Measurements from ENCODE around the gene TJP1. TPM values are rescaled to one million over a fixed set of nuclear protein-coding genes. Genes with fewer than 3 reads are reported as not detected.
A peak's percentile ranks its signal among the peaks of the same experiment; 100 is the strongest.

Gene TJP1
- total and polyA plus RNA-seq, 2 of the 8 experiments (the other 6 are each of a cell fraction or from before 2014, with no cell fraction given) = 46.3 to 138 TPM

- Histone ChIP-seq H3K4ac (replicated peaks; ENCODE audit: insufficient read length, low read depth, low read length) (peak overlapping the region; percentile 36), H3K23ac (ENCODE audit: insufficient read length) (no peak overlapping the region), H4K5ac (ENCODE audit: insufficient read length, low read depth, low read length) (no peak overlapping the region), H3K14ac (ENCODE audit: insufficient read length) (no peak overlapping the region), H2BK12ac (ENCODE audit: low read depth, low read length) (no peak overlapping the region), H3K79me2 (ENCODE audit: control insufficient read depth in 1 of 2, insufficient read depth in 2 of 2, low read length in 2 of 2) (no peaks in the 10 kb centered on the region), H3K9me3 (ENCODE audit: insufficient read depth in 2 of 2, low read depth in 1 of 2, low read length in 1 of 2) (peaks cover 0 to 3% of the 10 kb centered on the region in 2 experiments; a peak in 1 of 4 replicates), H3K9ac (replicated peaks in 1 of 4; ENCODE audit: extremely low read depth in 1 of 4, low read depth in 3 of 4, low read length in 3 of 4) (no peak overlapping the region), H2BK20ac (ENCODE audit: low read length) (no peak overlapping the region), H3K4me1 (replicated peaks in 1 of 4; ENCODE audit: control insufficient read depth in 3 of 4, insufficient read depth in 4 of 4, low read length in 3 of 4) (peaks cover 0 to 8% (median 0%) of the 10 kb centered on the region in 4 experiments; a peak in 4 of 7 replicates), H2AK5ac (ENCODE audit: low read depth, low read length) (no peak overlapping the region; the same call in 1 of the 2 replicates), H3K27me3 (replicated peaks in 1 of 4; ENCODE audit: control insufficient read depth in 3 of 4, extremely low read depth in 1 of 4, insufficient read depth in 3 of 4, low read length in 3 of 4) (no peaks in the 10 kb centered on the region), H4K8ac (ENCODE audit: extremely low read depth, insufficient read depth, low read length) (no peak overlapping the region), H3K36me3 (ENCODE audit: control insufficient read depth in 2 of 4, insufficient read depth in 4 of 4, low read length in 3 of 4) (no peaks in the 10 kb centered on the region), H3K23me2 (ENCODE audit: low read depth, low read length) (peaks cover 8% of the 10 kb centered on the region; the same call in 1 of the 2 replicates), H2AFZ (ENCODE audit: low read length) (no peak overlapping the region), H3K79me1 (ENCODE audit: low read depth, low read length) (no peaks in the 10 kb centered on the region), H4K91ac (replicated peaks; ENCODE audit: insufficient read length, low read length) (no peak overlapping the region), H3K27ac (ENCODE audit: low read depth, low read length) (no peak overlapping the region), H3K4me3 (ENCODE audit: extremely low read depth in 1 of 4, insufficient read depth in 2 of 4, low read depth in 3 of 4, low read length in 4 of 4) (no peak overlapping the region), H3K56ac (replicated peaks; ENCODE audit: insufficient read length, low read depth, low read length) (no peak overlapping the region), H3K4me2 (ENCODE audit: insufficient read depth in 1 of 2, low read depth in 2 of 2, low read length in 2 of 2) (no peak overlapping the region), H2BK15ac (ENCODE audit: low read length) (no peak overlapping the region; the same call in 1 of the 2 replicates), H2BK120ac (replicated peaks; ENCODE audit: low read depth, low read length) (no peak overlapping the region), H4K20me1 (replicated peaks in 1 of 2; ENCODE audit: control insufficient read depth in 1 of 2, insufficient read depth in 2 of 2, low read length in 2 of 2) (no peaks in the 10 kb centered on the region), H3K18ac (ENCODE audit: extremely low read depth, low read length) (no peak overlapping the region), H2BK5ac (ENCODE audit: low read depth, low read length) (no peak overlapping the region)
- ChIA-PET POLR2A (ENCODE audit: partially characterized antibody) (interaction anchor here (0.6 kb wide), 1 partner anchor 396 kb away, joined by 3 read pairs; no protein-coding TSS in a partner anchor), CTCF (ENCODE audit: partially characterized antibody) (interaction anchor here (0.9 to 2.7 kb wide), 6 partner anchors 9 to 248 kb away, joined by 3 to 15 read pairs (median 8); no protein-coding TSS in a partner anchor)
- TF ChIP-seq TCF12 (IDR thresholded peaks at IDR 0.05; ENCODE audit: low read depth, low read length) (no peak), CHD2 (IDR thresholded peaks at IDR 0.05; ENCODE audit: low read length) (no peak), CBX8 (IDR thresholded peaks at IDR 0.05; ENCODE audit: borderline replicate concordance, low read depth, low read length) (no peak), E2F6 (IDR thresholded peaks at IDR 0.05) (no peak), CTBP2 (IDR thresholded peaks at IDR 0.05; ENCODE audit: borderline replicate concordance, insufficient read depth, insufficient read length, low read length) (no peak), HDAC2 (IDR thresholded peaks at IDR 0.05; ENCODE audit: borderline replicate concordance in 1 of 2, low read depth in 2 of 2, low read length in 2 of 2) (no peak), HDAC6 (IDR thresholded peaks at IDR 0.05; ENCODE audit: low read depth, low read length) (no peak), ZNF274 (IDR thresholded peaks at IDR 0.05; ENCODE audit: borderline replicate concordance, extremely low read depth, low read length) (no peak), NANOG (IDR thresholded peaks at IDR 0.05; ENCODE audit: insufficient read depth, low read depth, low read length, poor library complexity, severe bottlenecking) (no peak), MAX (IDR thresholded peaks at IDR 0.05) (no peak)
- DNase-seq (ENCODE audit: low read depth in 1 of 2, low spot score in 2 of 2) = peak in 1 of 2 experiments; percentile 38
- 75% methylated on average over 4 of the region's 4 CpGs; no CpG with 5 or more reads in 1 of the 2 experiments for WGBS, 2 experiments (ENCODE audit: extremely low coverage in 1 of 2, insufficient coverage in 1 of 2, insufficient read length in 1 of 2, insufficient replicate concordance in 2 of 2, low coverage in 1 of 2, low lambda C conversion rate in 2 of 2, missing lambda C conversion rate in 1 of 2)
- FAIRE-seq = no peak
Measured at GRCh38 chr15:29677455-29677854, 144.8 kb downstream of the TJP1 start.
